K562 (cell line): ENCODE measurements around the gene ARHGEF17. TPM values are rescaled to one million over a fixed set of nuclear protein-coding genes. Genes with fewer than 3 reads are reported as not detected.

Experiments used
- HDAC3 ChIP-seq: fragments of 450-650 bp; IDR thresholded peaks from 2 replicates; pipeline ENCODE4 v1.6.1; 2018; ENCODE audit warnings: borderline replicate concordance, mild to moderate bottlenecking, moderate library complexity; ENCODE audit not compliant: partially characterized antibody
- MTA1 ChIP-seq: fragments of 450-650 bp; IDR thresholded peaks from 2 replicates; pipeline ENCODE4 v1.6.1; 2017; ENCODE audit warnings: borderline replicate concordance
- polyA plus RNA-seq, 8 experiments: library from polyadenylated mRNA; depleted of rRNA in 4 of 8; stranded (reverse) in 5 of 8; unstranded in 3 of 8; fragments of >200 nt; fragmentation: Nextera tagmentation in 2 of 8; fragmentation: Illumina TruSeq in 1 of 8; extraction: Ambion mirVana in 2 of 8; extraction: Trizol in 1 of 8; gene quantifications; 2 replicates each; pipeline versions ENCODE4 v1.2.1 to v1.2.3, GENCODE V29; 2011 to 2014; ENCODE audit warnings: inconsistent platforms in 1 of 8, missing spikeins in 1 of 8
- total RNA-seq, 7 experiments: library from RNA; depleted of rRNA in 6 of 7; stranded (reverse); fragments of >200 nt in 6 of 7; fragmentation: Illumina TruSeq in 2 of 7; extraction: Trizol in 2 of 7; gene quantifications; 2 replicates each; pipeline versions ENCODE4 v1.2.1 to v1.2.3, GENCODE V29; 2011 to 2021; ENCODE audit warnings: low replicate concordance in 1 of 7
- TF ChIP-seq, protein P1 (sequence below), 2 experiments: fragments of 450-650 bp in 1 of 2; sonication (generic) in 1 of 2; formaldehyde crosslinking in 1 of 2; IDR thresholded peaks; 2 replicates each; pipeline versions ENCODE4 v1.7.1 to v1.9.0; 2016 to 2022; ENCODE audit warnings: inconsistent platforms in 1 of 2, mild to moderate bottlenecking in 1 of 2, missing genetic modification reagents in 1 of 2

The ARHGEF17 gene
- total and polyA plus RNA-seq, 9 of the 15 experiments (the other 6 are each of a cell fraction or from before 2014, with no cell fraction given): 0.04 to 0.68 (median 0.10) TPM; not detected in 2

DNA sequence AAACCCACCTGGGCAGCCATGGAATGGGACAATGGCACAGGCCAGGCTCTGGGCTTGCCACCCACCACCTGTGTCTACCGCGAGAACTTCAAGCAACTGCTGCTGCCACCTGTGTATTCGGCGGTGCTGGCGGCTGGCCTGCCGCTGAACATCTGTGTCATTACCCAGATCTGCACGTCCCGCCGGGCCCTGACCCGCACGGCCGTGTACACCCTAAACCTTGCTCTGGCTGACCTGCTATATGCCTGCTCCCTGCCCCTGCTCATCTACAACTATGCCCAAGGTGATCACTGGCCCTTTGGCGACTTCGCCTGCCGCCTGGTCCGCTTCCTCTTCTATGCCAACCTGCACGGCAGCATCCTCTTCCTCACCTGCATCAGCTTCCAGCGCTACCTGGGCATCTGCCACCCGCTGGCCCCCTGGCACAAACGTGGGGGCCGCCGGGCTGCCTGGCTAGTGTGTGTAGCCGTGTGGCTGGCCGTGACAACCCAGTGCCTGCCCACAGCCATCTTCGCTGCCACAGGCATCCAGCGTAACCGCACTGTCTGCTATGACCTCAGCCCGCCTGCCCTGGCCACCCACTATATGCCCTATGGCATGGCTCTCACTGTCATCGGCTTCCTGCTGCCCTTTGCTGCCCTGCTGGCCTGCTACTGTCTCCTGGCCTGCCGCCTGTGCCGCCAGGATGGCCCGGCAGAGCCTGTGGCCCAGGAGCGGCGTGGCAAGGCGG is 11.4 kb upstream of the ARHGEF17 start (continued):
- TF ChIP-seq, protein P1, sequence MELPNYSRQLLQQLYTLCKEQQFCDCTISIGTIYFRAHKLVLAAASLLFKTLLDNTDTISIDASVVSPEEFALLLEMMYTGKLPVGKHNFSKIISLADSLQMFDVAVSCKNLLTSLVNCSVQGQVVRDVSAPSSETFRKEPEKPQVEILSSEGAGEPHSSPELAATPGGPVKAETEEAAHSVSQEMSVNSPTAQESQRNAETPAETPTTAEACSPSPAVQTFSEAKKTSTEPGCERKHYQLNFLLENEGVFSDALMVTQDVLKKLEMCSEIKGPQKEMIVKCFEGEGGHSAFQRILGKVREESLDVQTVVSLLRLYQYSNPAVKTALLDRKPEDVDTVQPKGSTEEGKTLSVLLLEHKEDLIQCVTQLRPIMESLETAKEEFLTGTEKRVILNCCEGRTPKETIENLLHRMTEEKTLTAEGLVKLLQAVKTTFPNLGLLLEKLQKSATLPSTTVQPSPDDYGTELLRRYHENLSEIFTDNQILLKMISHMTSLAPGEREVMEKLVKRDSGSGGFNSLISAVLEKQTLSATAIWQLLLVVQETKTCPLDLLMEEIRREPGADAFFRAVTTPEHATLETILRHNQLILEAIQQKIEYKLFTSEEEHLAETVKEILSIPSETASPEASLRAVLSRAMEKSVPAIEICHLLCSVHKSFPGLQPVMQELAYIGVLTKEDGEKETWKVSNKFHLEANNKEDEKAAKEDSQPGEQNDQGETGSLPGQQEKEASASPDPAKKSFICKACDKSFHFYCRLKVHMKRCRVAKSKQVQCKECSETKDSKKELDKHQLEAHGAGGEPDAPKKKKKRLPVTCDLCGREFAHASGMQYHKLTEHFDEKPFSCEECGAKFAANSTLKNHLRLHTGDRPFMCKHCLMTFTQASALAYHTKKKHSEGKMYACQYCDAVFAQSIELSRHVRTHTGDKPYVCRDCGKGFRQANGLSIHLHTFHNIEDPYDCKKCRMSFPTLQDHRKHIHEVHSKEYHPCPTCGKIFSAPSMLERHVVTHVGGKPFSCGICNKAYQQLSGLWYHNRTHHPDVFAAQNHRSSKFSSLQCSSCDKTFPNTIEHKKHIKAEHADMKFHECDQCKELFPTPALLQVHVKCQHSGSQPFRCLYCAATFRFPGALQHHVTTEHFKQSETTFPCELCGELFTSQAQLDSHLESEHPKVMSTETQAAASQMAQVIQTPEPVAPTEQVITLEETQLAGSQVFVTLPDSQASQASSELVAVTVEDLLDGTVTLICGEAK (IDR thresholded peaks at IDR 0.05): no peak
- TF ChIP-seq, protein P1 (CRISPR knock-in tag; IDR thresholded peaks at IDR 0.05): no peak
- TF ChIP-seq MTA1 (no peak), HDAC3 (no peak)
